OCI-LY3 (cell line): Measurements from ENCODE around the gene KRT6A.
"Not testable (repeated sequence)": the region's sequence is repeated elsewhere in the genome, so short reads cannot be mapped to it uniquely, and the experiment has no call there.

Experiments used
- H2AFZ ChIP-seq: fragments of 200-600, 300-600 bp; shearing (Covaris generic); 2 replicates; pipeline ENCODE4 v1.6.0; 2014; ENCODE audit warnings: antibody characterized with exemption, low read depth, low read length
- H3K27ac ChIP-seq: fragments of 200-600, 300-600 bp; sonication (generic); 2 replicates; pipeline ENCODE4 v1.5.1; 2014; ENCODE audit warnings: mild to moderate bottlenecking, low read length, moderate library complexity, mixed read lengths
- H3K27me3 ChIP-seq: fragments of 200-600, 300-600 bp; sonication (generic); 2 replicates; pipeline ENCODE4 v1.6.1; 2014; ENCODE audit warnings: low read depth, low read length, mixed read lengths
- H3K36me3 ChIP-seq: fragments of 200-600, 300-600 bp; sonication (generic); replicated peaks from 2 replicates; pipeline ENCODE3; 2014; ENCODE audit warnings: low read depth, low read length, mixed read lengths
- H3K4me1 ChIP-seq: fragments of 300-600, 200-600 bp; sonication (generic); 2 replicates; pipeline ENCODE4 v1.6.1; 2014; ENCODE audit warnings: low read length, mixed read lengths
- H3K4me2 ChIP-seq: fragments of 200-600, 300-600 bp; sonication (generic); 2 replicates; pipeline ENCODE4 v1.6.1; 2014; ENCODE audit warnings: low read length, mixed read lengths
- H3K4me3 ChIP-seq: fragments of 300-600, 200-600 bp; sonication (generic); 2 replicates; pipeline ENCODE4 v1.5.1; 2014; ENCODE audit warnings: antibody characterized with exemption, mild to moderate bottlenecking, low read length, moderate library complexity
- H3K79me2 ChIP-seq: fragments of 300-600, 200-600 bp; shearing (Covaris generic); 2 replicates; pipeline ENCODE4 v1.6.1; 2014; ENCODE audit warnings: mild to moderate bottlenecking, low read length, mixed read lengths
- H3K9ac ChIP-seq: fragments of 300-600, 200-600 bp; shearing (Covaris generic); 2 replicates; pipeline ENCODE4 v1.6.0; 2014; ENCODE audit warnings: mild to moderate bottlenecking, low read length, moderate library complexity
- H3K9me3 ChIP-seq: fragments of 200-600, 300-600 bp; shearing (Covaris generic); 2 replicates; pipeline ENCODE4 v1.6.1; 2014; ENCODE audit warnings: low read length, mixed read lengths; ENCODE audit not compliant: insufficient read depth
- H4K20me1 ChIP-seq: fragments of 200-600, 300-600 bp; sonication (generic); 2 replicates; pipeline ENCODE4 v1.6.1; 2016; ENCODE audit warnings: low read length, mixed read lengths; ENCODE audit not compliant: insufficient read depth
- CTCF ChIP-seq: fragments of 200-600, 300-600 bp; sonication (generic); IDR thresholded peaks from 2 replicates; pipeline ENCODE4 v1.5.1; 2014; ENCODE audit warnings: antibody characterized with exemption, low read length, low read depth
- EZH2phosphoT487 ChIP-seq: fragments of 200-600 bp; shearing (Covaris generic); IDR thresholded peaks from 2 replicates; pipeline ENCODE4 v1.6.1; 2018; ENCODE audit warnings: antibody characterized with exemption, mixed run types, low read depth

Gene KRT6A

GRCh38 chr12:52508211-52508610 is 15.2 kb upstream of the KRT6A start:
- Histone ChIP-seq H3K27me3 (peaks cover 16% of the 10 kb centered on the region), H3K4me3 (no peak overlapping the region)
- TF ChIP-seq EZH2phosphoT487 (no peak), CTCF (no peak)

GRCh38 chr12:52506858-52507715 is 14.0 kb upstream of the KRT6A start:
- Histone ChIP-seq H2AFZ (peak overlapping the region; percentile 62; the same call in 1 of the 2 replicates), H3K27me3 (peaks cover 16% of the 10 kb centered on the region), H3K27ac (no peak overlapping the region), H3K36me3 (no peaks in the 10 kb centered on the region), H4K20me1 (no peaks in the 10 kb centered on the region), H3K4me1 (peaks cover 27% of the 10 kb centered on the region), H3K4me2 (peak overlapping the region; percentile 24), H3K79me2 (no peaks in the 10 kb centered on the region), H3K9me3 (no peaks in the 10 kb centered on the region), H3K4me3 (no peak overlapping the region), H3K9ac (no peak overlapping the region)
- peak; percentile 63 for TF ChIP-seq CTCF
- TF ChIP-seq EZH2phosphoT487 = no peak

More at GRCh38 chr12:52508211-52508610, 15.2 kb upstream of the KRT6A start:
- H3K4me2 ChIP-seq = no peak overlapping the region
- no peaks in the 10 kb centered on the region for H3K79me2 ChIP-seq
- H2AFZ ChIP-seq = no peak overlapping the region
- H3K9ac ChIP-seq = no peak overlapping the region
- H3K4me1 ChIP-seq = peaks cover 21% of the 10 kb centered on the region
- H4K20me1 ChIP-seq = no peaks in the 10 kb centered on the region
- H3K36me3 ChIP-seq = no peaks in the 10 kb centered on the region
- no peaks in the 10 kb centered on the region for H3K9me3 ChIP-seq
- no peak overlapping the region for H3K27ac ChIP-seq

GRCh38 chr12:52502877-52503276 is 9.8 kb upstream of the KRT6A start:
- Histone ChIP-seq H3K36me3 (no peaks in the 10 kb centered on the region), H3K79me2 (no peaks in the 10 kb centered on the region), H3K4me1 (peaks cover 17% of the 10 kb centered on the region), H3K9me3 (no peaks in the 10 kb centered on the region), H3K4me2 (no peak overlapping the region), H3K27me3 (peaks cover 6% of the 10 kb centered on the region), H3K9ac (no peak overlapping the region), H4K20me1 (no peaks in the 10 kb centered on the region), H3K27ac (no peak overlapping the region), H3K4me3 (no peak overlapping the region), H2AFZ (no peak overlapping the region)
- no peak for TF ChIP-seq EZH2phosphoT487
- no peak for TF ChIP-seq CTCF

- Histone ChIP-seq H3K9ac (no peak overlapping the region), H3K79me2 (no peaks in the 10 kb centered on the region), H3K4me3 (no peak overlapping the region), H3K27me3 (no peaks in the 10 kb centered on the region), H3K4me1 (peaks cover 20% of the 10 kb centered on the region), H2AFZ (no peak overlapping the region), H4K20me1 (no peaks in the 10 kb centered on the region), H3K4me2 (no peak overlapping the region), H3K36me3 (no peaks in the 10 kb centered on the region), H3K27ac (no peak overlapping the region), H3K9me3 (no peaks in the 10 kb centered on the region)
- no peak for TF ChIP-seq EZH2phosphoT487
- TF ChIP-seq CTCF = no peak
These were observed 8.4 kb upstream of the KRT6A start for GRCh38 chr12:52501490-52501889.

GRCh38 chr12:52500574-52500973 is 7.5 kb upstream of the KRT6A start:
- H3K36me3 ChIP-seq, H3K9ac ChIP-seq, H3K9me3 ChIP-seq, H3K4me2 ChIP-seq, H2AFZ ChIP-seq, H4K20me1 ChIP-seq, H3K4me3 ChIP-seq, H3K79me2 ChIP-seq, H3K27me3 ChIP-seq, H3K27ac ChIP-seq: not testable (repeated sequence)
- H3K4me1 ChIP-seq = peaks cover 29% of the 10 kb centered on the region
